GM12891 (cell line): Measurements from ENCODE around the gene DHRS3. TPM values are rescaled to one million over a fixed set of nuclear protein-coding genes. Genes with fewer than 3 reads are reported as not detected.
"Not testable (repeated sequence)": the region's sequence is repeated elsewhere in the genome, so short reads cannot be mapped to it uniquely, and the experiment has no call there.

Source experiments
- DNase-seq: peaks from one replicate; pipeline ENCODE4 v3.0.0; 2011; ENCODE audit warnings: low spot score; ENCODE audit not compliant: insufficient read length
- FAIRE-seq: peaks from 2 replicates; lab custom pipeline; 2011; peaks lifted over from hg19 to GRCh38; lab: Jason Lieb, UNC
- PAX5 ChIP-seq: IDR thresholded peaks from 2 replicates; pipeline ENCODE4 v1.6.1; 2011; ENCODE audit warnings: low read length, moderate library complexity, mild to moderate bottlenecking; ENCODE audit not compliant: insufficient read depth, severe bottlenecking
- POLR2A ChIP-seq: IDR thresholded peaks from 2 replicates; pipeline ENCODE4 v1.6.1; 2011; ENCODE audit warnings: low read depth, low read length, control low read depth
- POLR2AphosphoS5 ChIP-seq: IDR thresholded peaks from 2 replicates; pipeline ENCODE4 v1.6.1; 2011; ENCODE audit warnings: low read depth, low read length, control low read depth
- POU2F2 ChIP-seq: IDR thresholded peaks from 2 replicates; pipeline ENCODE4 v1.6.1; 2011; ENCODE audit warnings: low read depth, mild to moderate bottlenecking, control low read depth, low read length, moderate library complexity
- SPI1 ChIP-seq: IDR thresholded peaks from 2 replicates; pipeline ENCODE4 v1.6.1; 2011; ENCODE audit warnings: low read depth, low read length, control low read depth
- TAF1 ChIP-seq: IDR thresholded peaks from 2 replicates; pipeline ENCODE4 v1.6.1; 2011; ENCODE audit warnings: low read depth, low read length, control low read depth
- polyA plus RNA-seq: library from polyadenylated mRNA; unstranded; fragments of >200 nt; gene quantifications from one replicate; pipeline ENCODE4 v1.2.1, GENCODE V29; 2012; ENCODE audit warnings: low read depth, missing spikeins, inconsistent platforms; ENCODE audit not compliant: missing spikeins

DHRS3 gene
- 0.62 TPM for polyA plus RNA-seq

DNA sequence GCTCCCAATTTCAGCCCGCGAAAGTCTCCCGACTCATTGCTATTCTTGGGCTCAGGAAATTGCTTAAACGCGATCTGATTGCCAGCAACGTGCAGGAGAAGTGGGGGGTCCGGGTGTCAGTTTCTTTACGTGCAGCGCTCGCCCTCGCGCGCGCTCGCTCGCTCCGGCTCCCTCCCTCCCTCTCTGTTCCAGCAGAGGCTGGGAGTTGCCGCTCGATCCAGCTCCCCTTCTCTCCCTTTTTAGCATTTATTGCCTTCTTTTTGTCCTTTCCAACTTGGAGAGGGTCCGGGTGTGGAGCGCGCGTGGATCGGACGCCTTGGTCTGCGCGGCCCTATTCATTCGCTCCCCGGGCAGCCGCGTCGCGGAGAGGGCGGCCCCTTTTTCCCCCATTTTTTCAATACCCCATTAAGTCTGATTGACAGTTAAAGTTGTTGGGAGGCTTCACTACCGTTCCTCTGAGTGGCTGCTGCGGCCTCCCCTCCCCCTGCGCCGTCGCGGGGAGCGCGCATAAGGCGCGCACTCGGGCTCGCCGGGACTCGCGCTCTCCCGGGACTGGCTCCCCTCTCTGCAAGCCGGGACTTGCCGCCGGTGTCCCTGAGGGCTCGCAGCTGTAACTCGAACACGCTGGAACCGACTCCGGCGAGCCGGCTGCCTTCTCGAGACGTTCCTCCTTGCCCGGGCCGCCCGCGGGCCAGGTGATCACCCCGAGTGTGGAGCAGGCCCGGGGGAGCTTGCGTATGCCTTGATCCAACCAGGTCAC is at the start of gene DHRS3:
Gene DHRS3 (minus strand): TSS at position 310 of the 760 bp plus-strand sequence. CDS start 862 bp downstream, outside the sequence.
- peak; percentile 46 for DNase-seq
- no peak for FAIRE-seq
- TF ChIP-seq POU2F2 (no peak), POLR2AphosphoS5 (no peak), POLR2A (no peak), PAX5 (no peak), TAF1 (no peak), SPI1 (no peak)

- no peak for FAIRE-seq
- DNase-seq: no peak
- TF ChIP-seq POLR2AphosphoS5: no peak
- TF ChIP-seq SPI1: no peak
- TF ChIP-seq POU2F2: no peak
- no peak for TF ChIP-seq PAX5
- TF ChIP-seq POLR2A: no peak
- no peak for TF ChIP-seq TAF1
Observed at GRCh38 chr1:12666141-12666735, 48.2 kb upstream of the DHRS3 start.

GRCh38 chr1:12665511-12665910 is 47.5 kb upstream of the DHRS3 start:
- no peak for DNase-seq
- TF ChIP-seq PAX5: no peak
- no peak for TF ChIP-seq POLR2A
- no peak for TF ChIP-seq POLR2AphosphoS5
- FAIRE-seq: no peak

DNA sequence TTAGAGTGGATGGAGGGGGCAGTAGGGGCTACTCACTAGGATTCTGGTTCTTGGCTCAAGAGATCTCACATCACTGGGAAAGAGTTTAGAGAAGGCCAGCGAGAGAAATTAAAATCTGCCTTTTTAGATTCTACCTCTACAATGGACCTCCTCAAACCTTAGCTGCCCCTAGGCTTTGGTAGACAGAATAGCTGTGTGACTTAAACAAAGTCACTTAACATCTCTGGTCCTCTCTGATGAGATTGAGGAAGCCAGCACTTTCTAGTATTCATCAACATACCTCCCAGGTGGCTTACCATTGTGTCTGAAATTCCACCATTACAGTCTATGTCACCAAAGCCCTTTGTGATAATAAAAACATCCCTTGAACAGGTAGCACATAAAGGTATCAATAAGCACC is 44.5 kb upstream of the DHRS3 start:
- FAIRE-seq (no peak), DNase-seq (no peak)
- no peak for TF ChIP-seq PAX5
- no peak for TF ChIP-seq TAF1
- no peak for TF ChIP-seq SPI1
- no peak for TF ChIP-seq POU2F2
- no peak for TF ChIP-seq POLR2A
- no peak for TF ChIP-seq POLR2AphosphoS5

GRCh38 chr1:12661606-12662219 is 43.7 kb upstream of the DHRS3 start:
- DNase-seq (no peak), FAIRE-seq (no peak)
- TF ChIP-seq SPI1 (no peak), PAX5 (no peak), POLR2AphosphoS5 (no peak), POU2F2 (no peak), TAF1 (no peak), POLR2A (no peak)

DNA sequence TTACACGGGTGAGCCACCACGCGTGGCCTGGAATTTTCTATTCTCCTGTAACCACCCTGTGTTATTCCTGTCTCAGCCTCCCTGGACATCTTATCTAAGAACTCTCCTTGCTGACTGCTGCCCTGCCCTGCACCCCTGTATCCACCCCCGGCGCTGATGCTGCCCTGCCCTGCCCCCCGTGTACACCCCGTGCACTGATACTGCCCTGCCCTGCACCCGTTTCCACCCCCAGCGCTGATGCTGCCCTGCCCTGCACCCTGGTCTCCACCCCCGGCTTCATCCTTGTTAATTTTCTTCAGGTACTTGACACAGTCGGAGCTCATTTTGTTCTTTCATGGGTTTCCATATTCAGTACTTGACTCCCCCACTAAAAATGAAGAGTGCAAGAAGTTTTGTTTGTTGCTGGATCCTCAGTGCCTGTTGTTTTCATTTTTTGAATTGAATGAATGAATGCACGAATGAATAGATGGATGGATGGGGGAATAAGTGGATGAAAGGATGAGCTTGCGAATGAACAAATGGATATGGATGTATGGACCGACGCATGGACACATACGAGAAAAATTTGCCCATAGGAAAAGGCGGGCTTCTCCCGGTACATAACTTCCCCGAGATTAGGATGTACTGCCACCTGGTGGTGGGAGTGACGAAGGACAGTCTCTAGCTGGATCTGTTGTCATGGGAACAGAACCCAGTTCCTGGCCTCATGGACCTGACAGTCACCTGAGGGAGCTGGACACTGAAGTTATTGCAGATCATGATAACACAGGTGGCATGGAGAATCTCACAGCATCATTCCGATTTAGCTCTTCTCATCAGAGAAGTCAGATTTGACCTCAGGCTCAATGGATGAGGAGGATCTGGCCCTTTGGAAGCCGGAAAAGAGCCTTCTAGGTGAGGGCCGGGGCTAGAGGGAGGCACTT is 40.8 kb upstream of the DHRS3 start:
- DNase-seq: peak; percentile 74
- TF ChIP-seq POLR2A (no peak), PAX5 (no peak), TAF1 (no peak), POU2F2 (no peak), SPI1 (no peak), POLR2AphosphoS5 (no peak)
- FAIRE-seq: peak; percentile 98

DNA sequence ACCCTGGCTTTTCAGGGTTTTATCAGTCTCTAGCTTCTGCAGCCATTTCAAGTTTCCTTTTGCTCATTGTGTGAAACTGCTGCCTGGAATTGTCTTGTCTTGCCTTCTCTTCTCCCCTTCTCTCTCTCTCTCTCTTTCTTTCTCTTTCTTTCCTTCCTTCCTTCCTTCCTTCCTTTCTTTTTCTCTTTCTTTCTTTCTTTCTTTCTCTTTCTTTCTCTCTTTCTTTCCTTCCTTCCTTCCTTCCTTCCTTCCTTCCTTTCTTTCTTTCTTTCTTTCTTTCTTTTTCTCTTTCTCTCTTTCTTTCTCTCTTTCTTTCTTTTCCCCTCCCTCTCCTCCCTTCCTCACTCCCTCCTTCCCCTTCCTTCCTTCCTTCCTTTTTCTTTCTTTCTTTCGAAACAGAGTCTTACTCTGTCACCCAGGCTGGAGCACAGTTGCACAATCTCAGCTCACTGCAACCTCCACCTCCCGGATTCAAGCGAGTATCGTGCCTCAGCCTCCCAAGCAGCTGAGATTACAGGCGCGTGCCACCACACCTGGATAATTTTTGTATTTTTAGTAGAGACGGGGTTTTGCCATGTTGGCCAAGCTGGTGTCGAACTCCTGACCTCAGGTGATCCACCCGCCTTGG is 40.0 kb upstream of the DHRS3 start:
- DNase-seq, FAIRE-seq: not testable (repeated sequence)

DNA sequence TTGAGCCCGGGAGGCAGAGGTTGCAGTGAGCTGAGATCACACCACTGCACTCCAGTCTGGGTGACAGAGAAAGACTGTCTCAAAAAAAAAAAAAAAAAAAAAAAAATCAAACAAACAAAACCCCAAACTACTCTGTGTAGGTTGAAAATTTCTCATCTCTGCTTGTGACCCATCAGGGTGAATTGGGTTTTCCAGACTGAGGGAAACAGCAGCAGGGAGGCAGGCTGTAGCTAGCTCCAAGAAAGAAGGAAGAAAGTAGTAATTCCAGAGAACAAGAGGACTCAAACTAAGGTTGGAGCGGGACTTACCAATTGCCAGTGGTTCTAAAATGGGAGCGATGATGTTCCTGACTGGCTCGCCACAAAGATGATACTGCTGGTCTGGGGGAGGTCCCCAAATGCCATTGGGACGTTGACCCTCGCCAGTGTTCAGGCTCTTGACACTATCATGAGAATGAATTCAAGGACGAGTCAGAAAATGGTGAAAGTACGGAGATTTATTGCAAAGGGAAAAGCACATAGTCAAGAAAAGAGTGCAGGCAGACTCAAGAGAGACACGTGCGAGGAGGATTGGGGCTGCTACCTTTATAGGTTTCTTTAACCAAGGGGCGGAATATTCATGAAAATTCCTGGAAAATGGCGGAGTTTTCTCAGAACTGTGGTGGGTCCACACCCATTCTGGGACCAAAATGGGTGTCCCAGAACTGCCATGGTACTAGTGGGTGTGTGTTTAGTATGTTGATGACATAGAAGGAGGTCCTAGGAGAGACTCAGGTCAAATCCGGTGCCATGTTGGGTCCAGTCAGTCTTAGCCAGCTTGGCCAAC is 39.3 kb upstream of the DHRS3 start:
- no peak for DNase-seq
- FAIRE-seq: no peak
- TF ChIP-seq POLR2A (no peak), PAX5 (no peak), SPI1 (no peak), TAF1 (no peak), POLR2AphosphoS5 (no peak), POU2F2 (no peak)
